Adrenal gland (tissue), 5 donors: ENCODE data around the gene UBE4B.

Experiments used
- CTCF ChIP-seq, 6 experiments: fragments of 450-650 bp in 4 of 6; fragments of 200-600 bp in 2 of 6; sonication (generic) in 1 of 6; IDR thresholded peaks; 1 replicate in 5 of 6; 2 replicates in 1 of 6; pipeline versions ENCODE4 v1.5.1 to v1.8.0; 2016 to 2021; ENCODE audit warnings: antibody characterized with exemption in 6 of 6, mild to moderate bottlenecking in 2 of 6, moderate library complexity in 1 of 6
- POLR2A ChIP-seq, 2 donors: fragments of 450-650 bp; IDR thresholded peaks; one replicate each; pipeline ENCODE4 v1.6.1; 2017; ENCODE audit warnings: antibody characterized with exemption in 2 of 2, mild to moderate bottlenecking in 2 of 2, moderate library complexity in 1 of 2
- donor health status: DM: no; HTN: no; CAD: no.

- no peak for TF ChIP-seq CTCF (IDR thresholded peaks at IDR 0.05)
- no peak for TF ChIP-seq POLR2A (IDR thresholded peaks at IDR 0.05)
These were observed 18.7 kb upstream of the UBE4B start for GRCh38 chr1:10014016-10014415.
